HUES64 (cell line): ENCODE measurements around the gene ABCC1.
"Not testable (repeated sequence)": the region's sequence is repeated elsewhere in the genome, so short reads cannot be mapped to it uniquely, and the experiment has no call there.

Experiments
- H3K27ac ChIP-seq: 2 replicates; pipeline ENCODE4 v1.7.0; 2013; ENCODE audit warnings: low read depth, low read length, inconsistent platforms
- H3K27me3 ChIP-seq: 2 replicates; pipeline ENCODE4 v1.6.1; 2013; ENCODE audit warnings: mild to moderate bottlenecking, low read length; ENCODE audit not compliant: insufficient read depth
- H3K36me3 ChIP-seq: 2 replicates; pipeline ENCODE4 v1.6.1; 2013; ENCODE audit warnings: mild to moderate bottlenecking, low read length; ENCODE audit not compliant: insufficient read depth
- H3K4me1 ChIP-seq: 2 replicates; pipeline ENCODE4 v1.6.1; 2013; ENCODE audit warnings: mild to moderate bottlenecking, low read length, moderate library complexity; ENCODE audit not compliant: insufficient read depth
- H3K4me3 ChIP-seq: 2 replicates; pipeline ENCODE4 v1.5.1; 2013; ENCODE audit warnings: mild to moderate bottlenecking, low read length, moderate library complexity
- H3K9ac ChIP-seq: 2 replicates; pipeline ENCODE4 v1.6.1; 2013; ENCODE audit warnings: mild to moderate bottlenecking, low read depth, low read length
- H3K9me3 ChIP-seq: 2 replicates; pipeline ENCODE4 v1.6.1; 2013; ENCODE audit warnings: low read depth, low read length; ENCODE audit not compliant: insufficient read depth
- WGBS: fragments of 150-250, 120-280 bp; methylation state at CpG from one replicate; pipeline ENCODE4 v1.1.7; 2013; ENCODE audit warnings: missing lambda C conversion rate; 5-methylcytosine and 5-hydroxymethylcytosine counted together

Gene ABCC1

DNA sequence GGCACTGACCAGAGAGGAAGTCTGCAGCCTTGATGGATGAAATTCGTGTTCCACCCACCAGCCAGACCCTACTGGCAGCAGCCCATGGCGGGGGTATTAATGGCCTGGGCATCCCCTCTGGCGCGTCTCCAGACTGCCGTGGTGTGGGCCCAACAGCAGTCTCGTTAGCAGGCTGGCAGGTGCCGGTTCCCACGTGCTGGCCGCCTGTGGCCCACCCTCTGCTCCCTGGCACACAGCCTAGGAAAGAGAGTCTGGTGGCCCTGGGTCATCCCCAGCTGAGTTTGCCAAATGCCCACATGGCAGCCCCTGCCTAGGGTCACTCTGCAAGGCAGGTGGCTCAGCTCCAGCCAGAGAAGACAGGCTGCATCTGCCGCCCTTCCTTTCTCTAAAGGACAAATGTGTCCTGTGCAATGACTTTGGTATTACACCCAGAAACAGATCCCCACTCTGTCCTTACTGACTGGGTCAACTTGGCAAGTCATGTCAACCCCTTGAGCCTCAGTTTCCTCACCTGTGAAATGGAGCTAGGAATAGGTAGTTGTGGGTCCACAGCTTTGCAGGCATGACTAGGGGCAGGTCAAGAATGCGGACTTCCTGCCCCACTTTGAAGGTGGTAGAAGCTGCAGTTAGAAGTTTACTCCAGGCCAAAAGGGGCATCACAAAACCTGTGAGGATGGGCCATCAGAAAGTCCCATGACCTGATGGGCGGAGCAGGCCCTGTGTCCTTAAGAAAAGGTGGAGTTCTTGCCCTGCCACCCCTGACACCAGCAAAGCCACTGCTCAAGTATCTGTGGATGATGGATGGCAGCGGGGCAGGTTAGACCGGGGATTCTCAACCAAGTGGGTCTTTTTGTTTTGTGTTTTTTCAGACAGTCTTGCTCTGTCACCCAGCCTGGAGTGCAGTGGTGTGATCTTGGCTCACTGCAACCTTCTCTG lies 197.2 kb downstream of the ABCC1 start:
- H3K27ac ChIP-seq: no peak overlapping the region
- no peaks in the 10 kb centered on the region for H3K9me3 ChIP-seq
- H3K4me1 ChIP-seq: no peaks in the 10 kb centered on the region
- H3K27me3 ChIP-seq: no peaks in the 10 kb centered on the region
- 90% methylated on average over 14 of the region's 14 CpGs for WGBS
- peaks cover 23% of the 10 kb centered on the region for H3K36me3 ChIP-seq
- H3K9ac ChIP-seq: no peak overlapping the region
- H3K4me3 ChIP-seq: no peak overlapping the region

DNA sequence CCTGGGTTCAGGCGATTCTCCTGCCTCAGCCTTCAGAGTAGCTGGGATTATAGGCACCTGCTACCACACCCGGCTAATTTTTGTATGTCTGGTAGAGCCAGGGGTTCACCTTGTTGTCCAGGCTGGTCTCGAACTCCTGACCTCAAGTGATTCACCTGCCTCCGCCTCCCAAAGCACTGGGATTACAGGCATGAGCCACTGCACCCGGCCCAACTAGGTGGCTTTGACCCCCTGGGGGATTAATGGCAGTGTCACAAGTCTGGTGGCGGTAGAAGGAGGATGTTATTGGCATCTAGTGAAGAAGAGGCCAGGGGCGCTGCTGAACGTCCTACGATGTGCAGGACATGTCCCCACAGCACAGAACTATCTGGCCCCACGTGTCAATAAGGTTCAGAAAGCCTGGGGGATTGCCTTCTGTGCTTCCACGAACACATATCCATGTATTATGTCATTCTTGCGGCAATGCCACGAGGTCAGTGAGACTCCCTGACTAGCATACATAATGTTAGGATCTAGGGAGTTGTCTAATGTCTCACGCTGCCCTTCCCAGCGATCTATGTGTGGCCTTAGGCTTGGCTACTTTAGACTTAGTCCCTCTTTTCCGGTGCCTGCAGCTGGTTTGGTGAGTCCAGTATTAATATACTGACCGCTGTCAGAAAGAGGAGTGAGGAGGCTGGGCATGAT lies 198.0 kb downstream of the ABCC1 start:
- Histone ChIP-seq H3K36me3 (peaks cover 16% of the 10 kb centered on the region), H3K9me3 (no peaks in the 10 kb centered on the region), H3K9ac (no peak overlapping the region), H3K27ac (no peak overlapping the region), H3K4me3 (no peak overlapping the region), H3K27me3 (no peaks in the 10 kb centered on the region), H3K4me1 (no peaks in the 10 kb centered on the region)
- WGBS: 93% methylated on average over 17 of the region's 17 CpGs

DNA sequence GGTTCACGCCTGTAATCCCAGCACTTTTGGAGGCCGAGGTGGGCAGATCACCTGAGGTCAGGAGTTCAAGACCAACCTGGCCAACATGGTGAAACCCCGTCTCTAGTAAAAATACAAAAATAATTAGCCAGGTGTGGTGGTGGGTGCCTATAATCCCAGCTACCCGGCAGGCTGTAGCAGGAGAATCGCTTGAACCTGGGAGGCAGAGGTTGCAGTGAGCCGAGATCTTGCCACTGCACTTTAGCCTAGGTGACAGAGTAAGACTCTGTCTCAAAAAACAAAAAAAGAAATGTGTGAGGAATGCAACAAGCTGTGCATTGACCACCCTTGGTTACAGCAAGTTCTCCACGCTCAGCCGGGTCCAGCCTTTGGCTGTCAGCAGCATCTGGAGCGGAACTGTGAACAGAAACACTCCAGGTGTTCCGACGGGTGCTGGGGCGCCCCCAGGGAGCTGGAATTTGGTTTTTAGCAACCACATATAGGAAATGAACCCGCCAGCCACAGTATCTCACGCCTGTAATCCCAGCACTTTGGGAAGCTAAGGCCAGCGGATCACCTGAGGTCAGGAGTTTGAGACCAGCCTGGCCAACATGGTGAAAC lies 198.7 kb downstream of the ABCC1 start:
- H3K36me3 ChIP-seq: peaks cover 12% of the 10 kb centered on the region
- H3K9me3 ChIP-seq, H3K27ac ChIP-seq, H3K27me3 ChIP-seq, H3K4me3 ChIP-seq, H3K4me1 ChIP-seq, H3K9ac ChIP-seq: not testable (repeated sequence)
- WGBS: 91% methylated on average over 14 of the region's 15 CpGs

DNA sequence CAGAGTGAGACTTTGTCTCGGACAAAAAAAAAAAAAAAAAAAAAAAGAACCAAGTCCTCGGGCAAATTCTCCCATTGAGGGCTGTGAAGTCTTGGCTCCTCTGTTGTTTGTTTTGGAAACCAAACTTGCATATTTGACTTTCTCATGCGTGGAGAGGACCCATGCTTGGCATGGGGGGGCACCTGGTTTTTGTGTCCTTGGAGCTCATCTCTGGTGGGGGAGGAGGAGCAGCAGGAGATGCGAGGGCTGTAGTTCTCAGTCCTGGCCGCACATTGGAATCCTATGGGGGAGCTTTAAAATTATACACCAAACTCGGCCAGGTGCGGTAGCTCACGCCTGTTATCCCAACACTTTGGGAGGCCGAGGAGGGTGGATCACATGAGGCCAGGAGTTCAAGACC lies 199.3 kb downstream of the ABCC1 start:
- Histone ChIP-seq H3K9ac (no peak overlapping the region), H3K4me3 (no peak overlapping the region), H3K27ac (no peak overlapping the region), H3K36me3 (peaks cover 8% of the 10 kb centered on the region), H3K27me3 (no peaks in the 10 kb centered on the region), H3K4me1 (no peaks in the 10 kb centered on the region), H3K9me3 (no peaks in the 10 kb centered on the region)
- 83% methylated on average over 9 of the region's 9 CpGs for WGBS

DNA sequence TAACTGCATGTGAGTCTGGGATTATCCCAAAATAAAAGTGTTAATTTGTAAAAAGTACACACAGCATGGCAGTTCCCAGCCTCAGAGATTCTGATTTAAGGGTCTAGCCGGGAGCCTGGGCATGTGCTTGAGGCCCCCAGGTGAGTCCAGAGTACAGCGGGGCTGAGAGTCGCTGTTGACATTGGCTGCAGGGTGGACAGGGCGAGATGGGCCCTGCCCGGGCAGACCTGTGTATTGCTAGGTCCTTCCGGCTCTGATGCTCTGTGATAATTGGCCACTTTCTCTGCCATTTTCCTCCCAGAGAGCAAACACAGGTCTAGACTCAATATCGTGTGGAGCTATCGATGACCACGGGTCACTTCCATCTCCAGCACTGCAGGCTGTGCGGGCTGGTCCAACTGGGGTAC lies 200.3 kb downstream of the ABCC1 start:
- H3K9ac ChIP-seq: no peak overlapping the region
- H3K36me3 ChIP-seq: peaks cover 5% of the 10 kb centered on the region; the same call in 1 of the 2 replicates
- 95% methylated on average over 10 of the region's 10 CpGs for WGBS
- H3K4me3 ChIP-seq: no peak overlapping the region
- no peaks in the 10 kb centered on the region for H3K9me3 ChIP-seq
- H3K27me3 ChIP-seq: no peaks in the 10 kb centered on the region
- no peak overlapping the region for H3K27ac ChIP-seq
- no peaks in the 10 kb centered on the region for H3K4me1 ChIP-seq

DNA sequence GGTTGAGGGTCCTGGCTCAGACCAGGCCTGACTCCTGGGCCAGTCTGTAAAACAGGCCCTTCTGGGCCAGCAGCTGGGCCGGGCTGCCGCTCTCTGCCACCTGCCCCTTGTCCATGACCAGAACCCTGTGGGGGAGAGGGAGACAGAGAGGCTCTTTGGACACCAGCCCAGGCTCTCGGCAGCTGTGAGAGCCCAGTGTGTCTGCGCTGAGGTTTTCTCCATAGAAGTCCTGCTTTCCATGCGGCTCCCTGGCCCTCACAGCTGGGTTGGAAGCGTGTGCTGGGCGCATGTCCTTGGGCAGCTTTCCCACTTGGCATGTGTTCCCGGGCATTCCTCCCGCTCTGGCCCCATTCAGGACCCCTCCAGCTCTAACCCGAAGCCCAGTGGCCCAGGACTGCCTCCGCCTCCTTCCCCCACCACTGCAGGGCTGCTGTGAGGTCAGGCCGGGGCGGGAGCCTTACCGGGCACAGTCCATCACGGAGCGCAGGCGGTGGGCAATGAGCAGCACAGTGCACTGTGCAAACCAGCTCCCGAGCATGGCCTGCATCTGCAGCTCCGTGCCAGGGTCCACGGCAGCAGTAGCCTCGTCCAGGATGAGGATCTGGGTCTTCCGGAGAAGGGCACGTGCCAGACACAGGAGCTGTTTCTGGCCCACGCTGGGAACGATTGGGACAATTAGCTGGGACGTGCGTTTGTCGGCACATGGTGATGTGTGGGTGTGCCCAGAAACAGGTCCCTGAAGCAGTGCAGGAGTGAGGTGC lies 200.9 kb downstream of the ABCC1 start:
- 91% methylated on average over 28 of the region's 28 CpGs for WGBS
- H3K4me1 ChIP-seq: no peaks in the 10 kb centered on the region
- no peak overlapping the region for H3K27ac ChIP-seq
- H3K36me3 ChIP-seq: peaks cover 3% of the 10 kb centered on the region; the same call in 1 of the 2 replicates
- no peaks in the 10 kb centered on the region for H3K27me3 ChIP-seq
- no peak overlapping the region for H3K4me3 ChIP-seq
- H3K9ac ChIP-seq: no peak overlapping the region
- H3K9me3 ChIP-seq: no peaks in the 10 kb centered on the region

DNA sequence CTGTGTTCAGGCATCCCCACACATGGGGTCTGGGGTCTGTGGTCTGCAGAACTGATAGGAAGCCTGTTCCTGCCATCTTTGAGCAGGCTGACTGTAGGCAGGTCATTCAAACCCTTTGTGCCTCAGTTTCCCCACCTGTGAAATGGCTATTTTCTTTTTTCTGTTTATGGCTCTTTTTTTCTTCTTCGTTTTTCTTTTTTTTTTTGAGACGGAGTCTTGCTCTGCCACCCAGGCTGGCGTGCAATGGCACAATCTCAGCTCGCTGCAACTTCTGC lies 201.4 kb downstream of the ABCC1 start:
- H3K4me1 ChIP-seq: no peaks in the 10 kb centered on the region
- no peak overlapping the region for H3K4me3 ChIP-seq
- no peaks in the 10 kb centered on the region for H3K27me3 ChIP-seq
- H3K9ac ChIP-seq: no peak overlapping the region
- no peak overlapping the region for H3K27ac ChIP-seq
- H3K36me3 ChIP-seq: no peaks in the 10 kb centered on the region
- 92% methylated on average over 4 of the region's 4 CpGs for WGBS
- no peaks in the 10 kb centered on the region for H3K9me3 ChIP-seq

DNA sequence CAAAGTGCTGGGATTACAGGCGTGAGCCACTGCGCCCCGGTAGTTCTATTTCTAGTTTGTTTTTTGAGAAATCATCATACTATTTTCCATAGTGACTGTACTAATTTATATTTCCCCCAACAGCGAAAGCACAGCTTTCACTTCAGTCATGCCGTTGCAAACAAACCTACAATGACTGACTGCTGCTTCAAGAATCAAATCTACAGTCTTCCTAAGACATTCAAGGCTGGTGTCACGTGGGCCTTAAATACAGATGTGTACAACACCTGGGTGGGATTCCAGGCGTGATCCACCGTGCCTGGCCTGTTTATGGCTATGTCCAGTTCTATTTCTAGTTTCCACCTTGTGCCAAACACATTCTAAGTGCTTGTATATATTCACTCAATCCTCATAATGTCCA lies 201.9 kb downstream of the ABCC1 start:
- Histone ChIP-seq H3K9ac (no peak overlapping the region), H3K36me3 (no peaks in the 10 kb centered on the region), H3K27ac (no peak overlapping the region), H3K9me3 (no peaks in the 10 kb centered on the region), H3K4me1 (no peaks in the 10 kb centered on the region), H3K27me3 (no peaks in the 10 kb centered on the region), H3K4me3 (no peak overlapping the region)
- 95% methylated on average over 6 of the region's 8 CpGs for WGBS

DNA sequence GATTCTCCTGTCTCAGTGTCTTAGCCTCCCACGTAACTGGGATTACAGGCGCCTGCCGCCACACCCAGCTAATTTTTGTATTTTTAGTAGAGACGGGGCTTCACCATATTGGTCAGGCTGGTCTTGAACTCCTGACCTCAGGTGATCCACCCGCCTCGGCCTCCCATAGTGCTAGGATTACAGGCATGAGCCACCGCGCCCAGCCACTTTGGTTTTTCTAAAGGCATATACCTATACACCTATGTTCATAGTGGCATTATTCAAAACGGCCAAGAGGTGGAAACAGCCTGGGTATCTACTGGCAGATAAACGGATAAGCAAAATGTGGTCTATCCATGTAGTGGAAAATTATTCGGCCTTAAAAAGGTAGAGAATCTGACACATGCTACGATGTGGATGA lies 203.6 kb downstream of the ABCC1 start:
- not testable (repeated sequence) for H3K27me3 ChIP-seq, H3K4me1 ChIP-seq, H3K27ac ChIP-seq, H3K9me3 ChIP-seq, H3K9ac ChIP-seq, H3K36me3 ChIP-seq, H3K4me3 ChIP-seq
- 94% methylated on average over 12 of the region's 12 CpGs for WGBS

DNA sequence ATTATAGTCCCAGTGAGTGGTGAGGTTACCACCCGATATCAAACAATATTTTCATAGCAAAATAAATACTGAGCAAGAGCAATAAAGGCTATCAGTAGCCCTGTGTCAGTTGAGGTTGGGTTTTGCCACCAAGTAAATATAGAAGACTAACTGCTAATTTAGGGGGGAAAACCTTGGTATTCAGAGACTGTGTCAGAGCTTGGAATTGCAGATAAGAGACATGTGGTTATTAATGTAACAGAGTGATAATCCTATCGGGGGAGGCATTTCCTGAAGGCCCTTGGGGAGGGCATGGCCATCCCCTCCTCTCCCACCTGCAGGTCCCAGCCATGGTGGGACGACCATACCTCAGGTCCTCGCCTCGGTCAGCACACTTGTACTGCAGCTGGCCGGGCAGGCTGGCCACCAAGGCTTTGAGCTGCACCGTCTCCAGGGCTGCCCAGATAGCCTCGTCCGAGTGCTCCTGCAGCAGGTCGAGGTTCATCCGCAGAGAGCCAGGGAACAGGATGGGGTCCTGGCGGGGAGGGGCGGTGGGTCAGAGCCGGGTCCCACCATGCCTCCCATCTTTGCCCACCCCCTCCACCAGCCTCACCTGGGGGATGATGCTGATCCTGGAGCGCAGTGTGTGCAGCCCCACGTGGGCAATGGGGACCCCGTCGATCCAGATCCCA lies 205.0 kb downstream of the ABCC1 start:
- 86% methylated on average over 17 of the region's 18 CpGs for WGBS
- H3K9me3 ChIP-seq: peaks cover 15% of the 10 kb centered on the region
- no peaks in the 10 kb centered on the region for H3K36me3 ChIP-seq
- no peak overlapping the region for H3K27ac ChIP-seq
- no peaks in the 10 kb centered on the region for H3K27me3 ChIP-seq
- H3K4me3 ChIP-seq: no peak overlapping the region
- no peak overlapping the region for H3K9ac ChIP-seq
- H3K4me1 ChIP-seq: no peaks in the 10 kb centered on the region
